ENCODE measurements around the gene ANKRD44.

The ANKRD44 gene

GRCh38 chr2:197122821-197123220 lies 187.8 kb downstream of the ANKRD44 start:
- no peak overlapping the region for H4K8ac ChIP-seq (ENCODE audit: low read length)
- no CpG with 5 or more reads among the region's 1 CpG for WGBS
- no peak overlapping the region for H3K9ac ChIP-seq (ENCODE audit: low read length)
- H3K4me3 ChIP-seq (ENCODE audit: insufficient read depth in 1 of 2, low read depth in 1 of 2, low read length in 2 of 2) = no peak overlapping the region
- H4K91ac ChIP-seq (ENCODE audit: low read length) = no peak overlapping the region
- H3K14ac ChIP-seq (ENCODE audit: low read length in 2 of 2) = no peak overlapping the region
- H2AFZ ChIP-seq (ENCODE audit: low read depth, low read length) = no peak overlapping the region
- no peak overlapping the region for H2BK15ac ChIP-seq (ENCODE audit: low read depth, poor library complexity, severe bottlenecking)
- H3K23ac ChIP-seq (ENCODE audit: low read length in 2 of 2) = no peak overlapping the region
- H2BK120ac ChIP-seq (ENCODE audit: low read depth, low read length) = no peak overlapping the region
- no peak overlapping the region for H2BK12ac ChIP-seq (ENCODE audit: low read length in 2 of 2)
- no peak for DNase-seq
- H3K27me3 ChIP-seq (ENCODE audit: control insufficient read depth in 1 of 2, insufficient read depth in 1 of 2, low read length in 2 of 2) = no peaks in the 10 kb centered on the region
- H3K18ac ChIP-seq (ENCODE audit: low read depth in 1 of 2, low read length in 2 of 2) = no peak overlapping the region
- no peak overlapping the region for H3K27ac ChIP-seq (ENCODE audit: low read length, poor library complexity, severe bottlenecking)
- H3K4me2 ChIP-seq (ENCODE audit: low read length, poor library complexity, severe bottlenecking) = no peak overlapping the region
- no peak overlapping the region for H3K4ac ChIP-seq (ENCODE audit: low read depth in 1 of 2, low read length in 2 of 2)
- peaks cover 0 to 3% of the 10 kb centered on the region in 2 experiments for H3K36me3 ChIP-seq (ENCODE audit: control insufficient read depth in 1 of 2, insufficient read depth in 2 of 2, low read depth in 1 of 2, low read length in 2 of 2)
- no peaks in the 10 kb centered on the region for H3K4me1 ChIP-seq (ENCODE audit: control insufficient read depth, insufficient read depth, low read depth, low read length)
- H2BK5ac ChIP-seq (ENCODE audit: low read depth, low read length, poor library complexity, severe bottlenecking) = no peak overlapping the region
- no peaks in the 10 kb centered on the region for H3K9me3 ChIP-seq (ENCODE audit: control insufficient read depth, low read length)
- H3K79me1 ChIP-seq (replicated peaks; ENCODE audit: low read length, poor library complexity, severe bottlenecking) = no peaks in the 10 kb centered on the region
- no peak overlapping the region for H2AK5ac ChIP-seq (ENCODE audit: low read length, severe bottlenecking)

- no peaks in the 10 kb centered on the region for H3K27me3 ChIP-seq (ENCODE audit: control insufficient read depth in 1 of 2, insufficient read depth in 1 of 2, low read length in 2 of 2)
- H3K4me2 ChIP-seq (ENCODE audit: low read length, poor library complexity, severe bottlenecking) = no peak overlapping the region
- no peak overlapping the region for H4K8ac ChIP-seq (ENCODE audit: low read length)
- no peak overlapping the region for H2BK15ac ChIP-seq (ENCODE audit: low read depth, poor library complexity, severe bottlenecking)
- H3K9ac ChIP-seq (ENCODE audit: low read length) = no peak overlapping the region
- no peak overlapping the region for H3K4ac ChIP-seq (ENCODE audit: low read depth in 1 of 2, low read length in 2 of 2)
- no peak overlapping the region for H2AFZ ChIP-seq (ENCODE audit: low read depth, low read length)
- peaks cover 0 to 3% of the 10 kb centered on the region in 2 experiments for H3K36me3 ChIP-seq (ENCODE audit: control insufficient read depth in 1 of 2, insufficient read depth in 2 of 2, low read depth in 1 of 2, low read length in 2 of 2)
- no peaks in the 10 kb centered on the region for H3K4me1 ChIP-seq (ENCODE audit: control insufficient read depth, insufficient read depth, low read depth, low read length)
- H3K23ac ChIP-seq (ENCODE audit: low read length in 2 of 2) = no peak overlapping the region
- H2AK5ac ChIP-seq (ENCODE audit: low read length, severe bottlenecking) = no peak overlapping the region
- WGBS = 80% methylated on average over 6 of the region's 6 CpGs
- no peak overlapping the region for H3K14ac ChIP-seq (ENCODE audit: low read length in 2 of 2)
- peak; percentile 57 for DNase-seq
- no peak overlapping the region for H2BK120ac ChIP-seq (ENCODE audit: low read depth, low read length)
- H4K91ac ChIP-seq (ENCODE audit: low read length) = no peak overlapping the region
- H3K18ac ChIP-seq (ENCODE audit: low read depth in 1 of 2, low read length in 2 of 2) = no peak overlapping the region
- no peaks in the 10 kb centered on the region for H3K9me3 ChIP-seq (ENCODE audit: control insufficient read depth, low read length)
- no peak overlapping the region for H2BK12ac ChIP-seq (ENCODE audit: low read length in 2 of 2)
- H3K79me1 ChIP-seq (replicated peaks; ENCODE audit: low read length, poor library complexity, severe bottlenecking) = no peaks in the 10 kb centered on the region
- no peak overlapping the region for H3K4me3 ChIP-seq (ENCODE audit: insufficient read depth in 1 of 2, low read depth in 1 of 2, low read length in 2 of 2)
- H2BK5ac ChIP-seq (ENCODE audit: low read depth, low read length, poor library complexity, severe bottlenecking) = no peak overlapping the region
- no peak overlapping the region for H3K27ac ChIP-seq (ENCODE audit: low read length, poor library complexity, severe bottlenecking)
These were observed 188.7 kb downstream of the ANKRD44 start for GRCh38 chr2:197121756-197122385.

- no peaks in the 10 kb centered on the region for H3K27me3 ChIP-seq (ENCODE audit: control insufficient read depth in 1 of 2, insufficient read depth in 1 of 2, low read length in 2 of 2)
- H3K79me1 ChIP-seq (replicated peaks; ENCODE audit: low read length, poor library complexity, severe bottlenecking) = no peaks in the 10 kb centered on the region
- no peak overlapping the region for H2BK15ac ChIP-seq (ENCODE audit: low read depth, poor library complexity, severe bottlenecking)
- H3K4me1 ChIP-seq (ENCODE audit: control insufficient read depth, insufficient read depth, low read depth, low read length) = no peaks in the 10 kb centered on the region
- H3K14ac ChIP-seq (ENCODE audit: low read length in 2 of 2) = no peak overlapping the region
- no peak overlapping the region for H2AK5ac ChIP-seq (ENCODE audit: low read length, severe bottlenecking)
- no peak overlapping the region for H2BK5ac ChIP-seq (ENCODE audit: low read depth, low read length, poor library complexity, severe bottlenecking)
- no peak for DNase-seq
- H3K4ac ChIP-seq (ENCODE audit: low read depth in 1 of 2, low read length in 2 of 2) = no peak overlapping the region
- H3K23ac ChIP-seq (ENCODE audit: low read length in 2 of 2) = no peak overlapping the region
- no peak overlapping the region for H3K9ac ChIP-seq (ENCODE audit: low read length)
- H3K9me3 ChIP-seq (ENCODE audit: control insufficient read depth, low read length) = no peaks in the 10 kb centered on the region
- no peak overlapping the region for H3K27ac ChIP-seq (ENCODE audit: low read length, poor library complexity, severe bottlenecking)
- no peak overlapping the region for H3K18ac ChIP-seq (ENCODE audit: low read depth in 1 of 2, low read length in 2 of 2)
- no peak overlapping the region for H3K4me3 ChIP-seq (ENCODE audit: insufficient read depth in 1 of 2, low read depth in 1 of 2, low read length in 2 of 2)
- H4K8ac ChIP-seq (ENCODE audit: low read length) = no peak overlapping the region
- no peak overlapping the region for H2AFZ ChIP-seq (ENCODE audit: low read depth, low read length)
- H2BK120ac ChIP-seq (ENCODE audit: low read depth, low read length) = no peak overlapping the region
- H3K4me2 ChIP-seq (ENCODE audit: low read length, poor library complexity, severe bottlenecking) = no peak overlapping the region
- WGBS = 97% methylated on average over 8 of the region's 8 CpGs
- H2BK12ac ChIP-seq (ENCODE audit: low read length in 2 of 2) = no peak overlapping the region
- H4K91ac ChIP-seq (ENCODE audit: low read length) = no peak overlapping the region
- H3K36me3 ChIP-seq (ENCODE audit: control insufficient read depth in 1 of 2, insufficient read depth in 2 of 2, low read depth in 1 of 2, low read length in 2 of 2) = peaks cover 0 to 3% of the 10 kb centered on the region in 2 experiments
These were observed 189.3 kb downstream of the ANKRD44 start for GRCh38 chr2:197121255-197121654.

GRCh38 chr2:197116306-197116879 lies 194.2 kb downstream of the ANKRD44 start:
- Histone ChIP-seq H2BK5ac (ENCODE audit: low read depth, low read length, poor library complexity, severe bottlenecking) (no peak overlapping the region), H2BK120ac (ENCODE audit: low read depth, low read length) (no peak overlapping the region), H2BK12ac (ENCODE audit: low read length in 2 of 2) (no peak overlapping the region), H3K27ac (ENCODE audit: low read length, poor library complexity, severe bottlenecking) (no peak overlapping the region), H3K4me3 (ENCODE audit: insufficient read depth in 1 of 2, low read depth in 1 of 2, low read length in 2 of 2) (no peak overlapping the region), H3K18ac (ENCODE audit: low read depth in 1 of 2, low read length in 2 of 2) (no peak overlapping the region), H4K91ac (ENCODE audit: low read length) (peak overlapping the region; percentile 52), H3K36me3 (ENCODE audit: control insufficient read depth in 1 of 2, insufficient read depth in 2 of 2, low read depth in 1 of 2, low read length in 2 of 2) (peaks cover 0 to 3% of the 10 kb centered on the region in 2 experiments), H3K27me3 (ENCODE audit: control insufficient read depth in 1 of 2, insufficient read depth in 1 of 2, low read length in 2 of 2) (no peaks in the 10 kb centered on the region), H3K14ac (ENCODE audit: low read length in 2 of 2) (no peak overlapping the region), H3K9ac (ENCODE audit: low read length) (no peak overlapping the region), H3K4ac (ENCODE audit: low read depth in 1 of 2, low read length in 2 of 2) (no peak overlapping the region), H3K4me2 (ENCODE audit: low read length, poor library complexity, severe bottlenecking) (no peak overlapping the region), H3K23ac (ENCODE audit: low read length in 2 of 2) (no peak overlapping the region), H2AK5ac (ENCODE audit: low read length, severe bottlenecking) (no peak overlapping the region), H2AFZ (ENCODE audit: low read depth, low read length) (no peak overlapping the region), H2BK15ac (ENCODE audit: low read depth, poor library complexity, severe bottlenecking) (no peak overlapping the region), H3K9me3 (ENCODE audit: control insufficient read depth, low read length) (no peaks in the 10 kb centered on the region), H3K79me1 (replicated peaks; ENCODE audit: low read length, poor library complexity, severe bottlenecking) (no peaks in the 10 kb centered on the region), H3K4me1 (ENCODE audit: control insufficient read depth, insufficient read depth, low read depth, low read length) (no peaks in the 10 kb centered on the region), H4K8ac (ENCODE audit: low read length) (no peak overlapping the region)
- no peak for DNase-seq
- WGBS = 83% methylated on average over 10 of the region's 10 CpGs
